Hippocampal formation (tissue), 2 donors: ENCODE results near the gene MAP1A.
A peak's percentile ranks its signal among the peaks of the same experiment; 100 is the strongest.

ENCODE experiments used
- DNase-seq, 2 donors: peaks; one replicate each; lab custom pipeline; 2025; lab: John Stamatoyannopoulos, UW

The MAP1A gene

GRCh38 chr15:43517354-43518196 lies at the start of gene MAP1A:
MAP1A (plus strand) TSS chr15:43517608; CDS start chr15:43521474, 3,866 bp downstream.
- peak; percentile 66 to 76 for DNase-seq

GRCh38 chr15:43469867-43470266 lies 47.5 kb upstream of the MAP1A start:
- DNase-seq: no peak

- DNase-seq: no peak
These were observed 45.4 kb upstream of the MAP1A start for GRCh38 chr15:43471975-43472374.

- no peak for DNase-seq
These were observed 43.5 kb upstream of the MAP1A start for GRCh38 chr15:43473885-43474284.

GRCh38 chr15:43483297-43484128 lies 33.9 kb upstream of the MAP1A start:
- DNase-seq: peak in 1 of 2 donors; percentile 53

- DNase-seq: no peak
These were observed 33.0 kb upstream of the MAP1A start for GRCh38 chr15:43484455-43484854.

- DNase-seq: no peak
These were observed 30.0 kb upstream of the MAP1A start for GRCh38 chr15:43487271-43487895.

- no peak for DNase-seq
These were observed 28.6 kb upstream of the MAP1A start for GRCh38 chr15:43488790-43489189.

GRCh38 chr15:43489191-43489590 lies 28.2 kb upstream of the MAP1A start:
- DNase-seq: no peak

GRCh38 chr15:43492266-43492665 lies 25.1 kb upstream of the MAP1A start:
- DNase-seq: no peak

GRCh38 chr15:43492673-43493601 lies 24.5 kb upstream of the MAP1A start, which contains the start of gene TP53BP1:
TP53BP1 (minus strand) TSS chr15:43493156; CDS start chr15:43493043, 113 bp downstream.
- DNase-seq: peak; percentile 90 to 92

- DNase-seq: no peak
These were observed 23.5 kb upstream of the MAP1A start for GRCh38 chr15:43493703-43494472.

- DNase-seq: no peak
These were observed 18.4 kb upstream of the MAP1A start for GRCh38 chr15:43498990-43499389.

GRCh38 chr15:43499635-43500034 lies 17.8 kb upstream of the MAP1A start:
- no peak for DNase-seq

GRCh38 chr15:43505738-43506137 lies 11.7 kb upstream of the MAP1A start:
- no peak for DNase-seq

- DNase-seq: no peak
These were observed 9.0 kb upstream of the MAP1A start for GRCh38 chr15:43508421-43508820.

GRCh38 chr15:43508991-43509659 lies 8.3 kb upstream of the MAP1A start:
- no peak for DNase-seq

- DNase-seq: peak in 1 of 2 donors; percentile 39
These were observed 7.7 kb upstream of the MAP1A start for GRCh38 chr15:43509660-43510199.

GRCh38 chr15:43510200-43511011 lies 7.0 kb upstream of the MAP1A start:
- peak; percentile 98 to 99 for DNase-seq
